Liver (tissue), 9 donors: ENCODE measurements around the gene TM7SF3. TPM values are rescaled to one million over a fixed set of nuclear protein-coding genes. Genes with fewer than 3 reads are reported as not detected.

Experiments
- DNase-seq: peaks from one replicate; pipeline ENCODE4 v3.0.0-alpha.2; 2017; ENCODE audit warnings: low spot score
- H3K27ac ChIP-seq, 2 donors: one replicate each; pipeline ENCODE4 v1.7.0; 2013; ENCODE audit warnings: inconsistent platforms in 2 of 2, low read length in 2 of 2, control low read depth in 1 of 2, low read depth in 1 of 2, mild to moderate bottlenecking in 1 of 2
- H3K27me3 ChIP-seq, 4 donors: one replicate each; pipeline versions ENCODE4 v1.6.1 to v1.7.0; 2013; ENCODE audit warnings: low read length in 3 of 4, inconsistent platforms in 1 of 4, mild to moderate bottlenecking in 1 of 4, moderate library complexity in 1 of 4; ENCODE audit not compliant: control insufficient read depth in 4 of 4, insufficient read depth in 4 of 4
- H3K36me3 ChIP-seq, 4 donors: one replicate each; pipeline versions ENCODE4 v1.6.1 to v1.7.0; 2013; ENCODE audit warnings: low read length in 3 of 4, mild to moderate bottlenecking in 3 of 4, low read depth in 1 of 4, moderate library complexity in 1 of 4; ENCODE audit not compliant: control insufficient read depth in 4 of 4, insufficient read depth in 3 of 4
- H3K4me1 ChIP-seq, 4 donors: one replicate each; pipeline versions ENCODE4 v1.6.1 to v1.7.0; 2013; ENCODE audit warnings: low read length in 3 of 4, mild to moderate bottlenecking in 3 of 4, moderate library complexity in 1 of 4; ENCODE audit not compliant: control insufficient read depth in 4 of 4, insufficient read depth in 4 of 4
- H3K4me3 ChIP-seq, 3 donors: one replicate each; pipeline versions ENCODE4 v1.6.1 to v1.7.0; 2013; ENCODE audit warnings: low read length in 3 of 3, control low read depth in 1 of 3, low read depth in 1 of 3, mild to moderate bottlenecking in 1 of 3
- H3K9ac ChIP-seq, 2 donors: one replicate each; pipeline ENCODE4 v1.7.0; 2013; ENCODE audit warnings: low read length in 2 of 2, mild to moderate bottlenecking in 2 of 2, moderate library complexity in 2 of 2, control low read depth in 1 of 2, low read depth in 1 of 2
- H3K9me3 ChIP-seq, 4 donors: one replicate each; pipeline versions ENCODE4 v1.6.1 to v1.7.0; 2013; ENCODE audit warnings: low read length in 3 of 4; ENCODE audit not compliant: control insufficient read depth in 4 of 4
- ATF3 ChIP-seq: IDR thresholded peaks from 2 replicates; pipeline ENCODE4 v1.6.1; 2016; ENCODE audit warnings: antibody characterized with exemption
- CTCF ChIP-seq: fragments of 150-350 bp; IDR thresholded peaks from 2 replicates; pipeline ENCODE4 v1.5.1; 2017; ENCODE audit warnings: improper control_type of control experiment, low read depth, low read length; ENCODE audit not compliant: missing input control
- FOXA2 ChIP-seq: IDR thresholded peaks from 2 replicates; pipeline ENCODE4 v1.6.1; 2016; ENCODE audit warnings: antibody characterized with exemption
- HNF4A ChIP-seq, 2 donors: conservative IDR thresholded peaks; 2 replicates each; pipeline ENCODE4 v1.6.1; 2016; ENCODE audit warnings: antibody characterized with exemption in 2 of 2, mild to moderate bottlenecking in 2 of 2
- HNF4G ChIP-seq: IDR thresholded peaks from 2 replicates; pipeline ENCODE4 v1.6.1; 2016; ENCODE audit warnings: antibody characterized with exemption
- JUND ChIP-seq, 2 donors: IDR thresholded peaks; 2 replicates each; pipeline ENCODE4 v1.6.1; 2016; ENCODE audit warnings: antibody characterized with exemption in 2 of 2
- MAX ChIP-seq: IDR thresholded peaks from 2 replicates; pipeline ENCODE4 v1.6.1; 2016; ENCODE audit warnings: antibody characterized with exemption
- NR2F2 ChIP-seq: IDR thresholded peaks from 2 replicates; pipeline ENCODE4 v1.6.1; 2016; ENCODE audit warnings: antibody characterized with exemption
- RAD21 ChIP-seq, 2 donors: IDR thresholded peaks; 2 replicates each; pipeline ENCODE4 v1.6.1; 2016; ENCODE audit warnings: antibody characterized with exemption in 2 of 2, mild to moderate bottlenecking in 2 of 2
- REST ChIP-seq: IDR thresholded peaks from 2 replicates; pipeline ENCODE4 v1.6.1; 2016; ENCODE audit warnings: antibody characterized with exemption, mild to moderate bottlenecking
- RXRA ChIP-seq, 2 donors: IDR thresholded peaks; 2 replicates each; pipeline ENCODE4 v1.6.1; 2017 to 2018; ENCODE audit warnings: antibody characterized with exemption in 2 of 2, mild to moderate bottlenecking in 1 of 2
- YY1 ChIP-seq: IDR thresholded peaks from 2 replicates; pipeline ENCODE4 v1.6.1; 2016; ENCODE audit warnings: antibody characterized with exemption, mild to moderate bottlenecking
- ZBTB33 ChIP-seq: IDR thresholded peaks from 2 replicates; pipeline ENCODE4 v1.6.1; 2016; ENCODE audit warnings: antibody characterized with exemption
- WGBS: extraction: QIAGEN DNeasy Blood & Tissue Kit; methylation state at CpG from one replicate; pipeline ENCODE4 v1.1.7; 2013; 5-methylcytosine and 5-hydroxymethylcytosine counted together
- polyA plus RNA-seq, 2 donors: library from polyadenylated mRNA; stranded (reverse) in 1 of 2; unstranded in 1 of 2; fragments of 200-250 nt in 1 of 2; fragments of >200 nt in 1 of 2; fragmentation: Nextera tagmentation in 1 of 2; extraction: Ambion mirVana in 1 of 2; gene quantifications; one replicate each; pipeline versions ENCODE4 v1.2.1 to v1.2.3, GENCODE V29; 2013 to 2015
- total RNA-seq, 2 donors: library from RNA; depleted of rRNA; stranded (reverse); fragments of >200 nt; gene quantifications; one replicate each; pipeline ENCODE4 v1.2.3, GENCODE V29; 2014
- donor health status: healthy.
- donor health status: healthy.
- donor health status: healthy.
- donor health status: healthy.
- donor health status: healthy.

TM7SF3 gene
- total and polyA plus RNA-seq, 4 donors = 21.5 to 60.8 (median 44.6) TPM

- Histone ChIP-seq H3K4me3 (no peak overlapping the region), H3K36me3 (peaks cover 0 to 32% (median 24%) of the 10 kb centered on the region in 4 donors), H3K27ac (no peak overlapping the region), H3K9ac (no peak overlapping the region), H3K27me3 (no peaks in the 10 kb centered on the region), H3K4me1 (peaks cover 5 to 11% (median 7%) of the 10 kb centered on the region in 4 donors), H3K9me3 (no peaks in the 10 kb centered on the region)
- DNase-seq = no peak
- TF ChIP-seq ZBTB33 = no peak
- TF ChIP-seq RAD21 (IDR thresholded peaks at IDR 0.05) = no peak
- no peak for TF ChIP-seq RXRA (IDR thresholded peaks at IDR 0.05)
- TF ChIP-seq MAX = no peak
- TF ChIP-seq HNF4A (conservative IDR thresholded peaks at IDR 0.05) = no peak
- no peak for TF ChIP-seq HNF4G
- TF ChIP-seq ATF3 = no peak
- TF ChIP-seq JUND (IDR thresholded peaks at IDR 0.05) = no peak
- no peak for TF ChIP-seq NR2F2
- no peak for TF ChIP-seq FOXA2
- TF ChIP-seq CTCF = no peak
- TF ChIP-seq REST = no peak
- no peak for TF ChIP-seq YY1
These were observed 12.1 kb upstream of the TM7SF3 start for GRCh38 chr12:27026257-27026656.

GRCh38 chr12:27025116-27025515 is 10.9 kb upstream of the TM7SF3 start:
- WGBS = 79% methylated on average over 1 of the region's 1 CpG
- H3K9ac ChIP-seq = no peak overlapping the region
- TF ChIP-seq HNF4G (no peak), NR2F2 (no peak)

More at GRCh38 chr12:27025116-27025515, 10.9 kb upstream of the TM7SF3 start:
- DNase-seq = no peak
- Histone ChIP-seq H3K4me1 (peaks cover 5 to 11% (median 7%) of the 10 kb centered on the region in 4 donors), H3K27me3 (no peaks in the 10 kb centered on the region), H3K36me3 (peaks cover 0 to 24% (median 17%) of the 10 kb centered on the region in 4 donors), H3K27ac (no peak overlapping the region), H3K9me3 (no peaks in the 10 kb centered on the region), H3K4me3 (no peak overlapping the region)
